Measurements from ENCODE around the gene RBMY1J.
"Not testable (repeated sequence)": the region's sequence is repeated elsewhere in the genome, so short reads cannot be mapped to it uniquely, and the experiment has no call there.

DNA sequence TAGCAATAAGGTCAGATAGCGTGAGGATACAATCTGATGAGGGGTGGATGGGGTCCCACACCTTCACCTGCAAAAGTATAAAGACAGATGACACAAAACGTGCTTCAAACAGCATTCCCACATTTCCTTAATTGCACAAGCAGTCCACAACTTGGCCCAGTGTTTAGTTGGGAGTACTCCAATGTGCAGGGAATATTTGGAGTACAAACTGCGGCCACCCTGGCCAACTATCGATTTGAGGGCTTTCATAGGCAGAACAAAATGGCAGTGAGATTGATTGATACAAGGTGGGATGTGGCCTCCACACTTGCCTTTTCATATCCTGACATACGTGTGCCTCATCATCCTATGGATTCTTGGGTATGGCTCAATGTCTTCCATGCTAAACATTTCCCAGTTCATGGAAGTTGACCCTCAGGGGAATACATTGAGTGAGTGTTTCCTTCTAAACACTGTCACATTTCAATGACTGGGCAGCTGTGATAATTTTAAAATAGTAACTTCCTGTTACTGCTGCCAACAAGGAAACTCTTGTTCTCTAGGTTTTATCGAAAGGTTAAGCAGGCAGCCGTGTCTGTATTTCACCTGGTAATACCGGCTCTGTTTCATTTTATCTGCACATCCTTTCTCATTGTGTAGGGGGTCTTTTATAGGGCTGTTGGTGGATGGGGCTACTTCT, 41.6 kb downstream of the RBMY1J start:
- TF ChIP-seq, protein P1, sequence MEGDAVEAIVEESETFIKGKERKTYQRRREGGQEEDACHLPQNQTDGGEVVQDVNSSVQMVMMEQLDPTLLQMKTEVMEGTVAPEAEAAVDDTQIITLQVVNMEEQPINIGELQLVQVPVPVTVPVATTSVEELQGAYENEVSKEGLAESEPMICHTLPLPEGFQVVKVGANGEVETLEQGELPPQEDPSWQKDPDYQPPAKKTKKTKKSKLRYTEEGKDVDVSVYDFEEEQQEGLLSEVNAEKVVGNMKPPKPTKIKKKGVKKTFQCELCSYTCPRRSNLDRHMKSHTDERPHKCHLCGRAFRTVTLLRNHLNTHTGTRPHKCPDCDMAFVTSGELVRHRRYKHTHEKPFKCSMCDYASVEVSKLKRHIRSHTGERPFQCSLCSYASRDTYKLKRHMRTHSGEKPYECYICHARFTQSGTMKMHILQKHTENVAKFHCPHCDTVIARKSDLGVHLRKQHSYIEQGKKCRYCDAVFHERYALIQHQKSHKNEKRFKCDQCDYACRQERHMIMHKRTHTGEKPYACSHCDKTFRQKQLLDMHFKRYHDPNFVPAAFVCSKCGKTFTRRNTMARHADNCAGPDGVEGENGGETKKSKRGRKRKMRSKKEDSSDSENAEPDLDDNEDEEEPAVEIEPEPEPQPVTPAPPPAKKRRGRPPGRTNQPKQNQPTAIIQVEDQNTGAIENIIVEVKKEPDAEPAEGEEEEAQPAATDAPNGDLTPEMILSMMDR (IDR thresholded peaks at IDR 0.05) = not testable (repeated sequence)
- not testable (repeated sequence) for TF ChIP-seq EP300 (IDR thresholded peaks at IDR 0.05; ENCODE audit: low read depth)
